H1 (cell line): ENCODE measurements around the gene HOXB7. TPM values are rescaled to one million over a fixed set of nuclear protein-coding genes. Genes with fewer than 3 reads are reported as not detected.
A peak's percentile ranks its signal among the peaks of the same experiment; 100 is the strongest.

Experiments used
- EP300 ChIP-seq, 2 experiments: IDR thresholded peaks; 1 replicate in 1 of 2; 2 replicates in 1 of 2; pipeline ENCODE4 v1.6.1; 2011 to 2012; ENCODE audit warnings: low read depth in 2 of 2, low read length in 2 of 2, mild to moderate bottlenecking in 2 of 2, borderline replicate concordance in 1 of 2, inconsistent platforms in 1 of 2, moderate library complexity in 1 of 2
- POLR2AphosphoS5 ChIP-seq: IDR thresholded peaks from 2 replicates; pipeline ENCODE4 v1.6.1; 2011; ENCODE audit warnings: low read depth, low read length
- RNF2 ChIP-seq: fragments of 200-900, 300-1000 bp; sonication (generic); IDR thresholded peaks from 2 replicates; pipeline ENCODE4 v1.7.1; 2016; ENCODE audit warnings: borderline replicate concordance, low read depth, mild to moderate bottlenecking, antibody characterized with exemption, low read length; ENCODE audit not compliant: poor library complexity, severe bottlenecking; ENCODE audit errors: missing control alignments
- YY1 ChIP-seq: IDR thresholded peaks from 2 replicates; pipeline ENCODE4 v1.6.1; 2011; ENCODE audit warnings: low read depth, mild to moderate bottlenecking, low read length
- polyA plus RNA-seq, 7 experiments: library from polyadenylated mRNA; depleted of rRNA in 3 of 7; stranded (reverse) in 5 of 7; unstranded in 2 of 7; fragments of >200 nt in 5 of 7; fragments of 200-250 nt in 2 of 7; gene quantifications; 1 replicate in 5 of 7; 2 replicates in 1 of 7; 4 replicates in 1 of 7; pipeline versions ENCODE4 v1.2.1 to v1.2.3, GENCODE V29; 2011 to 2013; ENCODE audit warnings: missing spikeins in 2 of 7, mixed read lengths in 2 of 7
- total RNA-seq: library from RNA; stranded (reverse); fragmentation: NEBNext Ultra II Directional; extraction: Animal tissue kit (Norgen Biotek cat#: 25700); gene quantifications from 2 replicates; pipeline ENCODE4 v1.2.1, GENCODE V29; 2021

HOXB7 gene
- total and polyA plus RNA-seq, 2 of the 8 experiments (the other 6 are each of a cell fraction or from before 2014, with no cell fraction given) = not detected

DNA sequence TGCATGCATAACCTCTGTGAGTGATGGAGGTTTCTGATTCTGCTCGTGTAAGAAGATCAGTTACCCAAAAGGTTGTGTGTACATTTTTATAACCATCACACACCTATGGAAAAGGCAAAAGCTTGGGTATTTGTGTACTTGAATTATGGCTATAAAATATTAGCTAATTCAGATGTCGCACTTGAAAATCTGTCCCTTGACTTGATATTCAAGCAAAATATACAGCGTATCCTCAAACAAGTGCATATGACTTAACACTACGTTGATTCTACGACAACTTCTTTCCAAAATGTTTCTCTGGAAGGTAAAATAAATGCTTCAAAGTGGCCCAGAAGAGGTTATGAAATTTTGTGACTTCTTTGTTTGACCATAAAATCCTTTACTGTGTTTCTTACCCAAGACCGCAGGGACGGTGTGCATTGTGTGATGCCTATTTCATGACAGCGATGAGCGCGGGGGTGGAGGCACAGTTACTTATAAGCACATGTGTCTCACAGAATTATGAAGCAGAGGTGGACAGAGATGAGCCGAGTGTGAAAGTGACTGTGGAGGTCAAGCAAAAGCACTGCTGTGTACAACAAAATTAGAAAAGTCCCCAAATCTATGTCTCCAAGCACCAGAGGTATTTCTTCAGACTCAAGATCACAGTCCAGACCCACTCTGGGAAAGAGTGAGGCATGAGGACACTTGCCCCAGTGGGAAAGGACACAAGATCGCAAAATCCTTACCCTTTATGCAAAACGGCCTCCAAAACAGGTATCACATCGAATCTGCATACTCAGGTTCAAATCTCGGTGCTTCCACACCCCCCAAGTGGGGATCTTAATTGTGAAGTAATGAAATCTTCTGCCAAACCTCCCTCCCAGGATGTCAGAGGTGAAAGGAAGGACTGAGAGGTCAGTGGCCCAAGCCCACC, 19.4 kb upstream of the HOXB7 start (continued):
- TF ChIP-seq EP300 (IDR thresholded peaks at IDR 0.05; ENCODE audit: borderline replicate concordance in 1 of 2, low read depth in 2 of 2, low read length in 2 of 2) = no peak
- no peak for TF ChIP-seq POLR2AphosphoS5
- TF ChIP-seq RNF2 = peak; percentile 85
- no peak for TF ChIP-seq YY1
- TF ChIP-seq, all 59 proteins: peak for 3
